ENCODE data around the gene GPC3. TPM values are rescaled to one million over a fixed set of nuclear protein-coding genes. Genes with fewer than 3 reads are reported as not detected.
A peak's percentile ranks its signal among the peaks of the same experiment; 100 is the strongest.

Gene GPC3
- total RNA-seq, 1 donor from 2014 or later: 1,039 TPM

DNA sequence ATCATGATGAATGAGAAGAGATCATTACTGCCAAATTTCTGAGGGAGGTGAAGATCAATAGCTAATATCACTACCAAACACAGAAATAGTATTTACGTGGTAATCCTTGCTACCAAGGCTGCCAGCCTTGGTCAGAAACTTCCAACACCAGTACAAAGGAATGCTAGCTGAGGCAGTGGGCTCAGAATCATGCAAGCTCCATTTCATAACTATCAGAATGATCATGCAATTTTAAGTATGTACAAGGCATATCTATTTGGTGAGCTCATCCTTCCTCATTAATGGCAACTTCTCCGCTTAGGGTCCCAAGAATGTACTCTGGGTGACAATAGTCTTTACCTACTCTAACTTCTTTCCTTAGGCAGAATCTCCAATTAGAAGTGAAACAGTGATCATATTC, 135.0 kb downstream of the GPC3 start:
- Mint-ChIP-seq H3K4me1 (peaks cover 21% of the 10 kb centered on the region), H3K36me3 (no peaks in the 10 kb centered on the region), H3K27ac (no peak overlapping the region), H3K4me3 (no peak overlapping the region), H3K9me3 (no peaks in the 10 kb centered on the region), H3K27me3 (ENCODE audit: insufficient read depth, low read depth) (no peaks in the 10 kb centered on the region)
- Histone ChIP-seq H3K4me3 (no peak overlapping the region), H3K27me3 (no peaks in the 10 kb centered on the region), H3K79me2 (ENCODE audit: low read depth) (peaks cover 58% of the 10 kb centered on the region), H3K27ac (no peak overlapping the region), H4K20me1 (ENCODE audit: low read depth) (peaks cover 8% of the 10 kb centered on the region), H3K4me1 (peaks cover 32% of the 10 kb centered on the region), H3K36me3 (no peaks in the 10 kb centered on the region), H3K9ac (no peak overlapping the region), H3F3A (ENCODE audit: low read depth) (peaks cover 7% of the 10 kb centered on the region), H3K4me2 (no peak overlapping the region), H3K9me3 (ENCODE audit: low read depth) (no peaks in the 10 kb centered on the region), H2AFZ (replicated peaks) (no peak overlapping the region)
- TF ChIP-seq EZH2 (IDR thresholded peaks at IDR 0.05) (no peak), EZH2phosphoT487 (IDR thresholded peaks at IDR 0.05) (no peak)
- TF ChIP-seq, protein P1, sequence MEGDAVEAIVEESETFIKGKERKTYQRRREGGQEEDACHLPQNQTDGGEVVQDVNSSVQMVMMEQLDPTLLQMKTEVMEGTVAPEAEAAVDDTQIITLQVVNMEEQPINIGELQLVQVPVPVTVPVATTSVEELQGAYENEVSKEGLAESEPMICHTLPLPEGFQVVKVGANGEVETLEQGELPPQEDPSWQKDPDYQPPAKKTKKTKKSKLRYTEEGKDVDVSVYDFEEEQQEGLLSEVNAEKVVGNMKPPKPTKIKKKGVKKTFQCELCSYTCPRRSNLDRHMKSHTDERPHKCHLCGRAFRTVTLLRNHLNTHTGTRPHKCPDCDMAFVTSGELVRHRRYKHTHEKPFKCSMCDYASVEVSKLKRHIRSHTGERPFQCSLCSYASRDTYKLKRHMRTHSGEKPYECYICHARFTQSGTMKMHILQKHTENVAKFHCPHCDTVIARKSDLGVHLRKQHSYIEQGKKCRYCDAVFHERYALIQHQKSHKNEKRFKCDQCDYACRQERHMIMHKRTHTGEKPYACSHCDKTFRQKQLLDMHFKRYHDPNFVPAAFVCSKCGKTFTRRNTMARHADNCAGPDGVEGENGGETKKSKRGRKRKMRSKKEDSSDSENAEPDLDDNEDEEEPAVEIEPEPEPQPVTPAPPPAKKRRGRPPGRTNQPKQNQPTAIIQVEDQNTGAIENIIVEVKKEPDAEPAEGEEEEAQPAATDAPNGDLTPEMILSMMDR (IDR thresholded peaks at IDR 0.05): no peak
- DNase-seq (ENCODE audit: low spot score): no peak

DNA sequence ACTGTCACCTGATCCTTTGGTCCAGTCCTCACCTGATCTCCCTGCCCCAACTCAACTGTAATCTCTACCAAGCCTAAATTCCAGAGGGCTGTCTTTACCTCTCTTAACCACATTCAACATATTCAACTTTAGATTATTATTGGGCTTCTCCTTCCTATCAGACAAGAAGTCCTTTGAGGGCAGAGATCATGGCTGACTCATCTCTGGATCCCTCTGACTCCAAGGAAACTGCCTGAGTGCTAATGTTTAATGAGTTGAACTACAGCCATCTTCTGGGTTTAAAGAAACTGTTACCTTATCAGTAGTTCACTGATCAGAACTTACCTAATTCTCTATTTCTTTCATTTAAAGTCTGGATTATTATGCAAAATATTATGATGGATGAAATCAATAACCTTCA, 135.7 kb downstream of the GPC3 start:
- TF ChIP-seq, protein P1 (IDR thresholded peaks at IDR 0.05): no peak
- TF ChIP-seq EZH2phosphoT487 (IDR thresholded peaks at IDR 0.05) (no peak), EZH2 (IDR thresholded peaks at IDR 0.05) (no peak)
- no peaks in the 10 kb centered on the region for H3K27me3 Mint-ChIP-seq (ENCODE audit: insufficient read depth, low read depth)
- no peak overlapping the region for H3K4me3 ChIP-seq
- no peak overlapping the region for H3K4me2 ChIP-seq
- no peak overlapping the region for H3K9ac ChIP-seq
- H3F3A ChIP-seq (ENCODE audit: low read depth): peaks cover 7% of the 10 kb centered on the region
- no peak for DNase-seq (ENCODE audit: low spot score)
- no peaks in the 10 kb centered on the region for H3K36me3 ChIP-seq
- H3K79me2 ChIP-seq (ENCODE audit: low read depth): peaks cover 63% of the 10 kb centered on the region
- H3K4me3 Mint-ChIP-seq: no peak overlapping the region
- H3K27me3 ChIP-seq: no peaks in the 10 kb centered on the region
- H3K4me1 Mint-ChIP-seq: peaks cover 27% of the 10 kb centered on the region
- H3K27ac ChIP-seq: no peak overlapping the region
- no peak overlapping the region for H2AFZ ChIP-seq (replicated peaks)
- H3K27ac Mint-ChIP-seq: no peak overlapping the region
- H3K9me3 ChIP-seq (ENCODE audit: low read depth): no peaks in the 10 kb centered on the region
- no peaks in the 10 kb centered on the region for H3K36me3 Mint-ChIP-seq
- H3K4me1 ChIP-seq: peaks cover 39% of the 10 kb centered on the region
- H3K9me3 Mint-ChIP-seq: no peaks in the 10 kb centered on the region
- peaks cover 8% of the 10 kb centered on the region for H4K20me1 ChIP-seq (ENCODE audit: low read depth)

DNA sequence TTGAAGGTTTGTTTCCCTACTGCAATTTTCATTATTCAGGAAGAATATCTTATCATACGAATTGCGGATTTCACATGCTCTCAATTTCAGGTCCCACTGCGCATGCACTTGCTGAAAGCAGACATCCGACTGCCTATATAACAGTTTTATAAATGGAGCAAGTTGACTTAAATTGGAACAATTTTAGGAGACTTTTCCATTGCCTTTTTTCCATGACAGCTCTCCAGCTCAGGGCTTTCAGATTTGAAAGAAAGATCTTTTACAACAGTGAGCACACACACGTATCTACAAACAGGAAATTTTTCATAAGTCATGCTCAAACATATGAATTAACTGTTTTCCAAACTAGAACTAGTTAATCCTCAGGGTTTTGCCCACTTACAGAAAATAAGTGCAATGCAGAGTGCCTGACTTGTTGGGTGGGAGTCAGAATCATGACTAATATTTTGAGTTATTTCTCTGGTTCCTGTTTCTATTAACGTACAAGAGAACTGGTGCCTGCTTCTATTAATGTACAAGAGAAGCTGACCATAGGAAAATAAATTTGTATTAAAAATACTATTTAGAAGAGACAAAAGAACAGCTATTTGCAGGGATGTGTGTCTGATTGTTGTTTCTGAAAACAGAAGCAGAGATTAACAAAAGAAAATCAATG, 137.9 kb downstream of the GPC3 start:
- Histone ChIP-seq H3F3A (ENCODE audit: low read depth) (peaks cover 7% of the 10 kb centered on the region), H3K9ac (no peak overlapping the region), H2AFZ (replicated peaks) (no peak overlapping the region), H3K79me2 (ENCODE audit: low read depth) (peaks cover 71% of the 10 kb centered on the region), H3K9me3 (ENCODE audit: low read depth) (no peaks in the 10 kb centered on the region), H3K36me3 (no peaks in the 10 kb centered on the region), H3K27me3 (no peaks in the 10 kb centered on the region), H3K4me3 (no peak overlapping the region), H4K20me1 (ENCODE audit: low read depth) (peaks cover 8% of the 10 kb centered on the region), H3K4me1 (peaks cover 40% of the 10 kb centered on the region), H3K4me2 (no peak overlapping the region), H3K27ac (peak overlapping the region; percentile 10)
- H3K4me3 Mint-ChIP-seq: no peak overlapping the region
- peaks cover 27% of the 10 kb centered on the region for H3K4me1 Mint-ChIP-seq
- no peak overlapping the region for H3K27ac Mint-ChIP-seq
- peaks cover 3% of the 10 kb centered on the region for H3K36me3 Mint-ChIP-seq
- no peak for DNase-seq (ENCODE audit: low spot score)
- no peaks in the 10 kb centered on the region for H3K9me3 Mint-ChIP-seq
- peaks cover 2% of the 10 kb centered on the region for H3K27me3 Mint-ChIP-seq (ENCODE audit: insufficient read depth, low read depth)
- TF ChIP-seq EZH2 (IDR thresholded peaks at IDR 0.05): no peak
- TF ChIP-seq EZH2phosphoT487 (IDR thresholded peaks at IDR 0.05): no peak
- TF ChIP-seq, protein P1 (IDR thresholded peaks at IDR 0.05): no peak
